Dedifferentiated amniotic fluid mesenchymal stem cell (primary cell): ENCODE measurements around the gene MAP3K5.

ENCODE experiments used
- DNase-seq: peaks from one replicate; pipeline ENCODE4 v3.0.0-alpha.2; 2016; ENCODE audit errors: extremely low spot score

MAP3K5 gene

DNA sequence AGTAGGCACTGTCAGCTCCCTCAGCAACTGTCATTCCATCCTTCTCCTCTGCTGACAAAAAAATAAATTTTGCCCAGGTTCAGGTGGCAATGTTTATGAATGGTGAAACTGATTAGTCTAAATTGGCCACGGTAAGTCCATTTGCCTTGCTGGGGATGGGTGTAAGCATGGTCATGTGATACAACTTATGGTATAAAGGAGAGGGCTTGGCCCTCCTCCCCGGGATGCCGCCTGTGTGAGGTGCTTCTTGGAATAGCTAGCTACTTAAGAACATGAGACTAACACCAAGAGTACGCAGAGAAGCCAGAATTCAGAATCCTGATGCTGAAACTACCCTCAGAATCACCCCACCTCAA lies 147.7 kb downstream of the MAP3K5 start:
- DNase-seq = no peak

DNA sequence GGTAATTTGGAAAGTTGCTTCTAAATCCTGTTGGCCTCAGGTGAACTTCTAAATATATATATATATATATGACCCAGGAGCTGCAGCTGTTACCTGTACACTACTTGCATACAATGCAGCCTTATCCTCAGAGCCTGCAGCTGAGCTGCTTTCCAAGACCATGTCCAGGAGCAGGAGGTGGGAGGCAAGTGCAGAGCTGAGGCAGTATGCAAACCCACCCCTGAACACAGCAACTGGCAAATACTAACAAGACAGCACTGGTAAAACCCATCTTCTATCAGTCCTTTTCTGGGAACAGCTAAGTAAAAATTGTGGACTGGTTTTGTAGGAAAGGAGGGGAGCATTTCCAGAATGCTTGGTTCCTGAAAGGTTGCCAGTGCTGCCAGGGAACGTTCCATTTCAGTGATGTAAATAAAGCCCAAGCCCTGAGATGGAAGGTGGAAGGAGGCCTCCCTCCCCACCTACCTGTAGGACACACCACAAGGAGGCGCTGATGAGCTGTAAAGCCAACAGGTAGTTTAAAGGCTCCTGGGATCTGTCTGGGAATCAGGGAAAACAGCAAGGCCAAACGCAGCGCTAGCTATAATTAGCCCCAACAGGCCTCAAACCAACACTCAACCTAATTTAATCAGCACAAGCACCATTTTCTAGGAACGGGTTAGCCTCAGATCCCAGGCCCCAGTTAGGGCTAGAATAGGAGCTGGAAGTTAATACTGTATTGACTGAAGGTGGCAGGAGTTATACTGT lies 148.3 kb downstream of the MAP3K5 start:
- peak; percentile 81 for DNase-seq

DNA sequence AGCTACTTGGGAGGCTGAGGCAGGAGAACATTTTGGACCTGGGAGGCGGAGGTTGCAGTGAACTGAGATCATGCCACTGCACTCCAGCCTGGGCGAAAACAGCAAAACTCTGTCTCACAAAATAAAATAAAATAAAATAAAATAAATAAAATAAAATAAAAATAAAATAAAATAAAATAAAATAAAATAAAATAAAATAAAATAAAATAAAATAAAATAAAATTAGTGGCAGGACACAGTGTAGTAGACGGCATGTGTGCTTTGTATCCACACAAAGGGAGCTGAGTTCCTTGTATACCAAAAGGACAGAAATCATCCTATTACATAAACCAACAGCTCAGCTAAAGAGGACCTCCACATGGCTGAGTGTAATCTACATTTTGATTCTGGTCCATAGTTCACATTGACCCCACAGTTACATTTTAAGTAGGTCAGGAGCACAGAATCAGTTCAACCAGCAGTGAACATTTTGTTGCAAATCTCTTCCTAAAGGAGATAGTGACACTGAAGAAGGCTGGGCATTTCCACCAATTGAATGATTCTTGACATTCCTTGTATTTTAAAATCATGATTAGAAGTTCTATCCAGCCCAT lies 150.3 kb downstream of the MAP3K5 start:
- DNase-seq = no peak

DNA sequence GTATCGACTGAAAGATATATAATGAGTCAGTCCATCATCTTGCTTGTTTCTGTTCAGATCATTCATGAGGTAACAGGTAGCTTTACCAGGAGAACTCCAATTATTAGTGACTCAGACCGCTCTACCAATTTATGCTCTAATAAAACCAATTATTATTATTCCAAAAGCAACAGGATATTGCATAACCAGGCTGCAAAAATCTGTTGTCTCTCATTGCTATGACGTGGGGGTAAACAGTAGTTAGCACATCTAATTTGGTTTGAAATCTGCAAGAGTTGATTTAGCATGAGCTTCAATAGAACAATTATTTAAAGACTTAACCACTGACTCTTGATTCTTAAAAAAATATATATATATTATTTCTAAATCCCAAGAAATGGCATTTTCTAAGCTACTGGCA lies 151.1 kb downstream of the MAP3K5 start:
- no peak for DNase-seq

DNA sequence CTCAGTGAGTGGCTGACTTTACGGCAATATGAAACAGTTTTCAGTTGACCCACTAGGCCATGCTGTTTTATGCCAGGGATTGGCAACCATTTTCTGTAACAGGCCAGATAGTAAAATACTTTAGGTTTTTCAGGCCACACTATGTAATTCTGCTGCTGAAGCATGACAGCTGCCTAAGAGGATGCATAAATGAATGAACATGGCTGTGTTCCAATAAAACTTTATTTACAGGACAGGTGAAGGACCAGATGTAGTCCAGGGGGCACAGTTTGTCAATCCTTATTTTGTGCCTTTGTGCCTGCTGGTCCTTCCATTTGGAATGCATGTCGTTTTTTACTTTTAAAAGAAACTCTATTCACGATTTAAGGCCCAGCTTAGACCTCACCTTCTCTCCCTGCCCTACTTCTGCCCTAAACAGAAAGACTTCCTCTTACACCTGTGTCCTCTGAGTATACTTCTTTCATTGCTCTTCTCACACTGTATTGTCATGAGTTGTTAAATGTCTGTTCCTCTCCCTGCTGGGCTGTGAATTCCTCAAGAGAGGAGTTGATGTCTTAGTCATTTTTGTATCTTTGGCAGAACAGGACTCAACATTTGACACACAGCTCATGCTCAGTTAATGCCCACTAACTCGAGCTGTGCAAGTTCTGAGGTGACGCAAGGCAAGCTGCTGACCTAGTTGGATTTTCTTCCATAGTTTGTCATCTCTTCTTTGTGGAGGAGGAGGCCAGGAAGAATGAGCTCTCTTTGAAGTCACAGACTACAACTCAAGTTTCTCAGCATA lies 152.0 kb downstream of the MAP3K5 start:
- DNase-seq = no peak

DNA sequence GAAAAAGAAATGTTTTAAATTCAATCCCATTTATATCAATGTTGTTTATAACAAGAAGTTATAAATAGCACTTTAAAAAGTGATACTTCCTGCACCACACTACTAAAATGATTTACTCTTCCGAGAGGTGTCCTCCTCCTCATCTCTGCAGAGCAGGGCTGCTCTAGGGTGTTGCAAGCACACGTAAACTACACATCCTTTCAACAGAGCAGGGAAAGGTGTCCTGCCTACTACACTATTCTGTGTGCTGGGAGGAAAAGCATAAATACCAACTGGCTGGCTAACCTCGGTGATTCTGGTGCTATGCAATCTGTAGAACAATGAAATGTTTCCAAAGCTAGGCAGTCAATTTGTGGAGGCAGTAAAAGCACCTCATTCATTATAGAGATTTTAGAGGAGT lies 152.6 kb downstream of the MAP3K5 start:
- DNase-seq = no peak

DNA sequence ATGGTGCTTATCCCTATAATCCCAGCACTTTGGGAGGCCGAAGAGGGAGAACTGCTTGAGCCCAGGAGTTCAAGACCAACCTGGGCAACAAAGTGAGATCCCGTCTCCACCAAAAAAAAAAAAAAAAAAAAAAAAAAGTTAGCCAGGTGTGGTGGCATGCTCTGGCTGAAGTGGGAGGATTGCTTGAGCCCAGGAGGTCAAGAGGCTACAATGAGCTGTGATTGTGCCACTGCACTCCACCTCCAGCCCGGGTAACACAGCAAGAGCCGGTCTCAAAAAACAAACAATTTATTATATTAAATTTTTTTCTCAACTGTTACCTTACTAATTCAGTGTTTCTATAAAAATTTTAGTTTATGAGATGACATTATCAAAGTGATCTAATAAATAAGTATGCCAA lies 156.7 kb downstream of the MAP3K5 start:
- no peak for DNase-seq

DNA sequence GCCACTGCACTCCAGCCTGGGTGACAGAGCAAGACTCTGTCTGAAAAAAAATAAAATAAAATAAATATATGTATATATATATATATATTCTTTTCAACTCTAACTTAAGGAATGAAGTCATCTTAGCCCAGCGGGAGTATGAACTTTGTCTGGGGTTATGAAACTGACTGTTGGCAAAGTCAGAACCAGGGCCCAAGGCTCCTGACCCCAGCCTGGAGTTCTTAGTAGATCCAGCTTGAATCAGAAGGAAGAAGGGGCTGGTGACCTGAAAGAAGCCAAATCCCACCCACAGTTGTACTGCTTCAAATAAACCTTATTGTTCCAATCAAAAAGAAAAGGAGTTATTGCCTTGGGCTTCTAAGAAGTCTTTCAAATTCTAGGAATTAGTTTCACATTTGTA lies 158.9 kb downstream of the MAP3K5 start:
- DNase-seq = no peak

DNA sequence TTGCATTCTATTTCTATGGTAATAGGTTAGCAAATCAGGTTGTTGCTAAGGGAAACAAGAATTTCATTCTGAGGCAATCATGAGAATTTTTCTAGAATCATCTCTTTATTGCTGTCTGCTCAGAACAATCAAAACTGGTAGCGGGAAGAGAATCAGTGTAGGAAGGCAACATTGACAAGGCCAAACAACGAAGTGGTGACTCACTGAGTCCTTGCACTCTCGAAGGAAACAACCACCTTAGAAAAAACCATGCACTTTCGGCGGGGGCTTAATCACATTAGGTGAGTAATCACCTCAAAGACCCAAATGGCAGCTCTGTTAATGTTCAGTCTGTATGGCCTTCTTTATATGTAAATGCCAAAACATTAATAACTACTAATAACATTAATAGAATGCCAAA lies 163.3 kb downstream of the MAP3K5 start:
- no peak for DNase-seq

DNA sequence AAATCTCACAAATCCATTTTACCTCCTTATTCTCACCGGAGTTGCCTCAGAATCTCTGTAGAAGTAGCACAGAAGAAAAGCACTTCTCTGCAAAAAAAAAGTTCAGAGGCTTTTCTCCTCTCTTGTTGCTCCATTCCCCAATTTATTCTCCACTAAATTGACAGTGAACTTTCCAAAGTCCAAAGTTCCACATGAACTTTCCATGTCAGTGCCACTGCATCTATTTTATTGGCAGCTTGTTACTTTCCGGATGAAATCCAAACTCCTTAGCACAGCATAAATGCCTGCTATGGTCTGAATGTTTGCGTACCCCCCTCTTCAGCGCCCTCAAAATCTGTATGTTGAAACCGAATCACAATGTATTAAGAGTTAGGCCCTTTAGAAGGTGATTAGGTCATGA lies 165.1 kb downstream of the MAP3K5 start:
- no peak for DNase-seq

DNA sequence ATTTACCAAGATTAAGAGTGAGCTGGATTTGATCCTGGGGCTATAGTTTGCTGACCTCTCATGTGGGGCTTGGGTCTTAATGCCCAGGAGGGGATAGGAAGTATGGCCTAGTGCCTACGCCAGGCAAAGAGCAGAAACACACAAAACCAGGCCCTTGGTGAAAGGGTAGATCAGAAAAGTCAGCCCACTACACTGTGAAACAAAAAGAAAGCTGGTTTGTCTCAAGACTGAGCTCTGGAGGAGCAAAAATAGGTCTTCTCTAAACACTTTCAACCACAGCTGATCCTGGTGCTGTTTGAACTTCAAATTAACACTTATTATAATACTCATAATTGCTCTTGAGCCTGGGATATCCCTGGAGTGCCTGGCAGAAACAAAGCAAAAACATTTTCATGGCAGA lies 167.0 kb downstream of the MAP3K5 start:
- DNase-seq = no peak

DNA sequence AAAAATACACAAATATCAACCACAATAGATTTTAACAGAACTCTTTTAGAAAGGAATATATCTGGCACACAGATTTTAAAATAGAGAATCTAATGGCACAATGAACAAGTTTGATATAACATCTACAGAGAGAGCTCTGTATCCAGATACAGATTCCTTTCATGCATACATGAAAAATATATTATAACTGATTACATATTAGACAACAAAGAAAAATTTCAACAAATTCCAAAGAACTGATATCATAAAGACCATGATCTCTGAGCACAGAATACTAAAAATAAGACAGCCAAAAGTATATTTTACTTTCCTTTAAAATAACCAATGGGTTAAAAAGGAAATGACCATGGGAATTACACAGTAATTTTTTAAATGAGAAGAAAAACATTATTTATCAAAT lies 167.9 kb downstream of the MAP3K5 start:
- no peak for DNase-seq

DNA sequence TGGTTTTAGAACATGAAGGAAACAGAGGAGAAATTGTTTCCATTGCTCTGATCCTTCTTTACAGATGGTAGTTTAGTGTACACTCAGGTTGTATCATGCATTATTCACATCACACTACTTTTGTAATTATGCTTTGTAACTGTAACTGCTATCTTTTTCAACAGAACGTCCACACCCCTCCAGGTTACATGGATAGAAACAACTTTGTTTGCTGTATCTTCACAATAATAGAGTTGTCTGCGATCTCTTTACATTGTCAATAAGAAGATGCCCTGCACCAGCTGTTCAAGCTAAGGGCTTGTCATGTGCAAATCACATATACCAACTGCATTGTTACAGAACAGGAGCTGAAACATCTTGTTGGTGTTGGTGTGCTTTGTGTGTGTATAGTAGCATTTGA lies 174.2 kb downstream of the MAP3K5 start:
- DNase-seq = no peak

DNA sequence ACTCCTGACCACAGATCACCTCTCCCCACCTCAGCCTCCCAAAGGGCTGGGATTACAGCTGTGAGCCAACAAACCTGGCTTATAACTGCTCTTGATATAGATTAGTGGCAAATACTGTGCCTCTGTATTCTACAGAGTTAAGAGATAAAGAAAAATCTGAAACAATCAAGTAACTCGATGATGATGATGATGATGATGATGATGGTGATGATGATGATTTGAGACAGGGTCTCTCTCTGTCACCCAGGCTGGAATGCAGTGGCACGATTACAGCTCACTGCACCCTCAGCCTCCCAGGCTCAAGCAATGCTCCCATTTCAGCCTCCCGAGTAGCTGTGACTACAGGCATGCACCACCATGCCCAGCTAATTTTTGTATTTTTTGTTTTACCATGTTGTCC lies 175.8 kb downstream of the MAP3K5 start:
- DNase-seq = no peak

DNA sequence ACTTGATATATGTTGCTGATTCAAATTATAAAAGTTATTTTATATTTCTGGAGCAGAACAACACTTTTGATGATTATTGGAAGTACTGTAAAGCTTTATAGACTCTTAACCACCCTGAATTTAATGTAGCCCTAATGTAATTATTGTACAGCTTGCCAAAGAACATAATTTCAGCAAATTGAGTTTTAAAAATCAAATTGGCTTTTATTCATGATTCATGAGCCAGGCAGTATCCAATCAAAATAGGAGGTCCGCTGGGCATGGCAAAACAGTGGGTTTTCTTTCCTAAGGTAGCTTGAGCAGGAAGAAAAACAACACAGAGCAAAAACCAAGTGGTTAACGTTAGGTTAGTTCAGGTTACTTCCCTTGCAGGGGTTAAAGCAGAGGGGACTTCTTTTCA lies 177.3 kb downstream of the MAP3K5 start:
- no peak for DNase-seq

DNA sequence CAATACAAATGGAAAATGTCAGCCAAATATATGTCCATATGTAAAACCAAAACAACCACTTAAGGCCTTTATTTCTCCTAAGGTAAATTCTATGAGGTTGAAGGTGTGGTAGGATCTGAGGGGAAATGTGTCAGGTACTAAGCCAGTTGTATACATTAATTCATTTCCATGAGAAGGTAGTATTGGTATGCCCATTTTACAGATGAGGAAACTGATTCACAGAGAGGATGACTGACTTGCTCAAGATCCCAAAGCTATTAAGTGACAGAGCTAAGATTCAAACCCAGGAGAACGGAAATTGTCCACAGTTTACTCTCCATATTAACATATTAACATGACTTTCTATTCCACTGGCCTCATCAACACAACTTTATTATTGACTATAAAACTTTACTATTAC lies 177.9 kb downstream of the MAP3K5 start:
- no peak for DNase-seq

DNA sequence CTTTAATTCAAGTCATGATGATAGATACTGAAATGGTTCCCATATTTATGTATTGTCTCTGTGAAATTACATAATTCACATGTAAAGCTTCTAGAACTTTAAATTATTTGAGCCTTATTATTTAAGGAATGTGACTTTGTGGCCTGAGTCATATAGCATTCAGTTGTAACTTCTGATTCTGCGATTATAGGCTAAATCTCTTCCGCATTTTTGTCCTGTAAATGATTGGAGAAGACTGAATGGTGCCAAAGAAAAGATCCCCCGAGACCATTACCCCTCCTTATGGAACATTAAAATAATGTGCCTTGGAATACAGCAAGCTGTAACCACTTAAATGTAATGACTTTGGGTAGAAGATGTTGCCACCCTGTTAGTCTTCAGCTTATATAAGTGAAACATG lies 178.8 kb downstream of the MAP3K5 start:
- DNase-seq = peak; percentile 68

DNA sequence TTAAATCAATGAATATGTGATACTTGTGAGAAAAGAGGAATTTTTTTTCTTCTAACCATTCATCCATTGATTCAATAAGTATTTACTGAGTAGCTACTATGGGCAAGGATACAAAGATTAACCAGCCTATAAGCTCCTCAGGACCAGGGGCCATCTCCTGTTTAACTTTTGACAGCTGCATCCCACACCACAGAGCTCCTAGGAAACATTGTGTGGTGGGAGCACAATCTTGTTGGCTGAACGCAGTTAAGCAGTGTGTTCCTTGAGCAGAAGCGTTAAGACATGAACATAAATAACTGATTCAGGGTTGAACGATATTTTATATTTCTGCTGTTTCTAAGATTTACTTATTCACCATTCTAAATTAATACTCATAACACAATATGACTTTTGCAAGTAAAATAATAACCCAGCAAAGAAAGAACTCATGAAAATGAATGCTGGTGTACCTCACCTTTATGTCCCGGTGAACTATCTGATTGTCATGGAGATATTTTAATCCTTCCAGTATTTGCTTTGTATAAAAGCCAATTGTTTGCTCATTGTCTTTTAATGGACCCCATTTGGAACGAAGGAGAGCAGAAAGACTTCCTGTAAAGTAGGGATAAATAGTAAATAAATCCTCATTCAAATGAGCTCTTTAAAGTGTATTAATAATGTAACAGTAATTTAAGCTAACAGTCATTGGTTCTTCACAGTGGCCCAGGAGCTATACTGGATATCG lies 179.4 kb downstream of the MAP3K5 start:
- no peak for DNase-seq

DNA sequence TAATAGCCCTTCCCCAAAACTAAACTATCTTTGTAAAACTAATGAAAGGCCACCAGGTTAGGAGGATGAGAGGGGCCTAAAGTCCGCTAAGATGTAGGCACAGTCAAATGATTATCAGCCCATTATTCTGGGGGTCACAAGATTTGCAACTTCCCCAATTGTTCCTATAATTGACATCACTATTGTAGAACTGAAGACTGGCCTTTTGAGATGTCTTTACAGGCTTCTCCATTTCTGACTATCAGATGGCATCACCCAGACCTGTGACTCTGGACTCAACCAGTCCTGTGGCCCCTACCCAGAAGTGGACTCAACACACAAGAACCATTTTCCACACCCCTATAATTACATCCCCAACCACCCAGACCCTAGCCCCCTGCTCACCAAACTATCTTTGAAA lies 180.5 kb downstream of the MAP3K5 start:
- no peak for DNase-seq

DNA sequence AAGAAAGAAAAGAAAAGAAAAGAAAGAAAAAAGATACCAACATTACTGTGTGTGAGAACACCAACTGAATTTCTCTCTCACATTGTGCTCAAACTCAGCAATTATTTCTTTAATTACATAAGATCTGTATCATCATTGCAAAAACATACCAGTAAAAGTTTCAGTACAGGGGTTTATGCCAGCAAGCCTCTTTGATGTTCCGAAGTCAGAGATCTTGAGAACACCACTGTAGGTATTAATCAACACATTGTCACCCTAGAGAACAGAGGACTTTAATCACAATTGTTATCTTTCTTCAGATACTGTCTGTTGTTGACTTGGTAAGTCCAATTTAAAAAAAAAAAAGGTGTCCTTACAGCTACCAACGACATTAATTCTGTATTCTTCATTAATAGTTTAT lies 181.1 kb downstream of the MAP3K5 start:
- DNase-seq = no peak

DNA sequence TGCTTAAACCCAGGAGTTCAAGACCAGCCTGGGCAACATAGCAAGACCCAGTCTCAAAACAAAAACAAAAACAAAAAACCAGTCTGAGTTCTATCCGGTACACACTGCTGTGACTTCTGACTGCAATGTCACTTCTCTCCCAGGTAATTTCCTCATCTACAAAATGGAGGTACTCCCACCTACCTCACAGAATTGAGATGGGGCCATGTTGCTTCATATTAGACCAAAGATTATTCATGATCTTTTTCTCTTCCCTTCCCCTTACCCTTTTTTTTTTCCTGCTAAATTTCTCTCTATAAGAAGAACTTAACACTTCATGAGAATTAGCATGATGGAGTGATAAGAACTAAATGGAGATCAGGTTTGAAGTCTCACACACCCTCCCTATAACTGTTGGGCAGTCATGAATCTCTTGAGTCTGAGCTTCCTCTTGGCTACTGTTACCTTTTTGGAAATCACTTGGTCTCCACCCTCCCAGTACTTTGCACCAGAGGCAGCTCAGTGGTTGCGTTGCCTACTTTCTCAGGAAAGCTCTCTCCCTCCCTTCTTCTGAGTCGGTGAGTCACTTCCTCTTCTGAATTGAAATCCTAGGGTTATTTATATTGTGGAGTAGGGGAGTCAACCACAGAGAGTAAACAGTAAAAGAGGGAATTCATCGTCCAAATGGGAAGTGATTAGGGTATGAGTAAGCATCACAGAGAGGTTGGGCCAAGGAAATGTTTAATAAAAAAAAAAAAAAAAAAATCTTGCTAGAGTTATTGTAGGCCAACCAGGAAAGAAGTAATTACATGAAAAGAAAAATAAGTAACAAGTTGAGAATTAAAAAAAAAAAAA lies 182.2 kb downstream of the MAP3K5 start:
- DNase-seq = peak; percentile 98

DNA sequence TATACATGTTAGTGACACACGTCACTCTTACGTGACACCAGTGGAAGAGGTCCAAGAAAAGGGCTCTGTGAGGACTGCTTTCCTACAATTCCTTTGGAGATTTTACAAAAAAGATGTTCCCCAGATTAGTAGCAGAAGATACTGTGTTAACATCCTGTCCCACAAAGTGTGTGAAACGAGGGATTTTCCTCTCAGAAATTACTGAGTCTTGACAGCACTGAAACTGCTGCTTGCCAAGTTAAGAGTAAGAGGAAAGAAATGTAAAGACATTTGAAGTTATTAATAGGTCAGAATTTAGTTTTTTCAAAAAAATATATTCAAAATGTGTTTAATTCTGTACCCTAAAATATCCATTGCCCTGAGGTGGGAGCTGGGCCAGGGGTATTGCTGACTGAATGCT lies 183.3 kb downstream of the MAP3K5 start:
- DNase-seq = peak; percentile 55
